ENCODE measurements around the gene ERC2. TPM values are rescaled to one million over a fixed set of nuclear protein-coding genes. Genes with fewer than 3 reads are reported as not detected.

Gene ERC2
- total RNA-seq, 2 donors from 2014 or later, result 0.21 to 0.30 TPM

- H3K27ac ChIP-seq, result no peak overlapping the region
- no peaks in the 10 kb centered on the region for H3K36me3 ChIP-seq
- TF ChIP-seq, protein P1, sequence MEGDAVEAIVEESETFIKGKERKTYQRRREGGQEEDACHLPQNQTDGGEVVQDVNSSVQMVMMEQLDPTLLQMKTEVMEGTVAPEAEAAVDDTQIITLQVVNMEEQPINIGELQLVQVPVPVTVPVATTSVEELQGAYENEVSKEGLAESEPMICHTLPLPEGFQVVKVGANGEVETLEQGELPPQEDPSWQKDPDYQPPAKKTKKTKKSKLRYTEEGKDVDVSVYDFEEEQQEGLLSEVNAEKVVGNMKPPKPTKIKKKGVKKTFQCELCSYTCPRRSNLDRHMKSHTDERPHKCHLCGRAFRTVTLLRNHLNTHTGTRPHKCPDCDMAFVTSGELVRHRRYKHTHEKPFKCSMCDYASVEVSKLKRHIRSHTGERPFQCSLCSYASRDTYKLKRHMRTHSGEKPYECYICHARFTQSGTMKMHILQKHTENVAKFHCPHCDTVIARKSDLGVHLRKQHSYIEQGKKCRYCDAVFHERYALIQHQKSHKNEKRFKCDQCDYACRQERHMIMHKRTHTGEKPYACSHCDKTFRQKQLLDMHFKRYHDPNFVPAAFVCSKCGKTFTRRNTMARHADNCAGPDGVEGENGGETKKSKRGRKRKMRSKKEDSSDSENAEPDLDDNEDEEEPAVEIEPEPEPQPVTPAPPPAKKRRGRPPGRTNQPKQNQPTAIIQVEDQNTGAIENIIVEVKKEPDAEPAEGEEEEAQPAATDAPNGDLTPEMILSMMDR (IDR thresholded peaks at IDR 0.05), result no peak
Observed at GRCh38 chr3:55823001-55823400, 645.3 kb downstream of the ERC2 start.

DNA sequence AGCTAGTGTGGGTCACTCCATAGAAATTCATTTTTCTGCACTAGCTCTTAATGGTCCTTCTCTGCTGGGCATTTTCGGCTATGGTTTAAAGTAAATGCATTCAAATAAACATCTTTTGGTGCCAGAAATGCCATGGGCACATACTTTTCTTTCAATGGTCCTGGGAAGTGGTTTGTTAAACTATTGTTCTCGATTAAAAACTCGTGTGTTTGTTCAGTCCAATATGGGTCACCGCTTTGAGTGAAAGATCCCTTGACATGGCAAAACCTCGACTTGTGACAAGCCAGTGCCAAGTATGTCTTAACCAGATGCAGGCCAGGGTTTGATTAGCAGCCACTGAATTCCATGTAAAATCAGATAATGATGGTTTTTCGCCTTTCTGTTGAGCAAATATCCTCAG lies 649.3 kb downstream of the ERC2 start:
- intact Hi-C loops (cut with DNase I), result no loop called here
- DNase-seq, result no peak
- Histone ChIP-seq H3K9me3 (no peaks in the 10 kb centered on the region), H3K4me1 (no peaks in the 10 kb centered on the region), H3K27me3 (no peaks in the 10 kb centered on the region), H3K4me3 (no peak overlapping the region), H3K27ac (no peak overlapping the region), H3K9ac (ENCODE audit: low read depth in 2 of 2, low read length in 2 of 2) (no peak overlapping the region), H3K36me3 (no peaks in the 10 kb centered on the region)
- TF ChIP-seq, protein P1 (IDR thresholded peaks at IDR 0.05), result no peak

More at GRCh38 chr3:55823001-55823400, 645.3 kb downstream of the ERC2 start:
- Histone ChIP-seq H3K27me3 (no peaks in the 10 kb centered on the region), H3K4me3 (no peak overlapping the region), H3K9me3 (no peaks in the 10 kb centered on the region), H3K9ac (ENCODE audit: low read depth in 2 of 2, low read length in 2 of 2) (no peak overlapping the region), H3K4me1 (no peaks in the 10 kb centered on the region)
- intact Hi-C loops (cut with DNase I), result no loop called here
- DNase-seq, result no peak

GRCh38 chr3:55818485-55818884 lies 649.8 kb downstream of the ERC2 start:
- intact Hi-C loops (cut with DNase I), result no loop called here

DNA sequence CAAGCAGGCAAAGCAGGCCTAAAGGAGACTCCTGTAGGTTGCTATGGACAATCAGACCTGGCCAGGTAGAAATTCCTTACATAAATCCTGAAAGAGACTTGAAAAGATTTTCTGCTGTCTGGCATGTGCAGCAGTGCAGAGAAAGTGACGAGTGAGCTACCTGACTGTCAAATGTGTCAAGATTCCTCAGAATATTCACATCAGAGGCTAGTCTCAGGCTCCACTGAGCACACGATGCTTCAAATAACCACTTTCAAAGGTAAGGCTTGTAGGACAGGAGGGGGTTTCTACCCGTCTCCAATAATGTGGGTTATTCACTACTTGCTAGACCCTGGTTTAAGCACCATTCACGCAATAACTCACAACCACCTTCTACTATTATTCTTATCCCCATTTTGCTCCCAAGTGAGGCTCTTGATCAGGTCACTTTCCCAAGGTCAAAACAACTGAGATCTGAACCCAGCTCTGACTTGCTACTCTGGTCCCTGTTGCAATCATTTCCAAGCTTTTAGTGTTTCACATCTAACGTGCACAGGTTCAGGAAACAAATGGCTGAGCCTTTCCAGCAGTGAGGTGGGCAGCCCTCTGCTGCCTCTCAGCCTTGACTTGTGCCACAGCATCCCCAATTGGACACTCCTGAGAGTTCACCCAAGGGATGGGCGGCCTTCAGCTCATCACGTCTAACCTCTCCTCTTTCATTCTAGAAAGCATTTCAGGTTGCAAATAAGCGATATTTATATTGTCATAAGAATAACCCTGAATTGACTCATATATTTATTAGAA lies 651.3 kb downstream of the ERC2 start:
- no peaks in the 10 kb centered on the region for H3K27me3 ChIP-seq
- H3K36me3 ChIP-seq, result no peaks in the 10 kb centered on the region
- intact Hi-C loops (cut with DNase I), result no loop called here
- no peak overlapping the region for H3K4me3 ChIP-seq
- H3K27ac ChIP-seq, result no peak overlapping the region
- no peaks in the 10 kb centered on the region for H3K4me1 ChIP-seq
- DNase-seq, result no peak
- no peak overlapping the region for H3K9ac ChIP-seq (ENCODE audit: low read depth in 2 of 2, low read length in 2 of 2)
- H3K9me3 ChIP-seq, result no peaks in the 10 kb centered on the region
- TF ChIP-seq, protein P1 (IDR thresholded peaks at IDR 0.05), result no peak

More at GRCh38 chr3:55818485-55818884, 649.8 kb downstream of the ERC2 start:
- no peaks in the 10 kb centered on the region for H3K27me3 ChIP-seq
- no peak overlapping the region for H3K27ac ChIP-seq
- no peak for DNase-seq
- no peak overlapping the region for H3K4me3 ChIP-seq
- no peaks in the 10 kb centered on the region for H3K9me3 ChIP-seq
- TF ChIP-seq, protein P1 (IDR thresholded peaks at IDR 0.05), result no peak
- H3K36me3 ChIP-seq, result no peaks in the 10 kb centered on the region
- H3K9ac ChIP-seq (ENCODE audit: low read depth in 2 of 2, low read length in 2 of 2), result no peak overlapping the region
- H3K4me1 ChIP-seq, result no peaks in the 10 kb centered on the region

GRCh38 chr3:55815262-55815661 lies 653.0 kb downstream of the ERC2 start:
- Histone ChIP-seq H3K27me3 (no peaks in the 10 kb centered on the region), H3K36me3 (no peaks in the 10 kb centered on the region), H3K27ac (no peak overlapping the region), H3K9ac (ENCODE audit: low read depth in 2 of 2, low read length in 2 of 2) (no peak overlapping the region), H3K4me1 (no peaks in the 10 kb centered on the region), H3K9me3 (no peaks in the 10 kb centered on the region), H3K4me3 (no peak overlapping the region)
- intact Hi-C loops (cut with DNase I), result no loop called here
- no peak for DNase-seq
- TF ChIP-seq, protein P1 (IDR thresholded peaks at IDR 0.05), result no peak
